OCI-LY7 (cell line): ENCODE results near the gene GARIN5B. TPM values are rescaled to one million over a fixed set of nuclear protein-coding genes. Genes with fewer than 3 reads are reported as not detected.

ENCODE experiments used
- BruUV-seq: library from RNA; stranded (reverse); fragments of 400-500 nt; replicated peaks from 2 replicates; lab custom pipeline; 2021; lab: Mats Ljungman, UMichigan
- CTCF ChIA-PET: fragments of 300-600 bp; sonication (Branson Sonifier 250); formaldehyde crosslinking; loops from one replicate; lab custom pipeline; 2022; ENCODE audit warnings: antibody characterized with exemption; ENCODE audit not compliant: unreplicated experiment; lab: Charles Lee
- POLR2A ChIA-PET: fragments of 300-600 bp; sonication (Branson Sonifier 250); formaldehyde crosslinking; loops from one replicate; lab custom pipeline; 2022; ENCODE audit warnings: antibody characterized with exemption; lab: Charles Lee
- DNase-seq: peaks from one replicate; pipeline ENCODE4 v3.0.0-alpha.2; 2015; ENCODE audit warnings: low spot score
- H2AFZ ChIP-seq: fragments of 200-600 bp; sonication (generic), shearing (Covaris generic); 2 replicates; pipeline ENCODE4 v1.6.1; 2014; ENCODE audit warnings: mild to moderate bottlenecking, antibody characterized with exemption, low read length, moderate library complexity
- H3K27ac ChIP-seq: fragments of 200-600 bp; sonication (generic); 2 replicates; pipeline ENCODE4 v1.5.1; 2014; ENCODE audit warnings: mixed run types, low read depth, mild to moderate bottlenecking, moderate library complexity, low read length, inconsistent platforms; ENCODE audit not compliant: poor library complexity, severe bottlenecking
- H3K36me3 ChIP-seq: fragments of 200-600 bp; sonication (generic); 2 replicates; pipeline ENCODE4 v1.6.1; 2014; ENCODE audit warnings: mild to moderate bottlenecking, antibody characterized with exemption, low read length, moderate library complexity, mixed read lengths; ENCODE audit not compliant: insufficient read depth
- H3K4me1 ChIP-seq: fragments of 200-600 bp; sonication (generic); 2 replicates; pipeline ENCODE4 v1.5.1; 2014; ENCODE audit warnings: mild to moderate bottlenecking, low read length; ENCODE audit not compliant: insufficient read depth, poor library complexity, severe bottlenecking
- H3K4me2 ChIP-seq: fragments of 200-600 bp; sonication (generic); 2 replicates; pipeline ENCODE4 v1.6.1; 2014; ENCODE audit warnings: mild to moderate bottlenecking, low read length
- H3K4me3 ChIP-seq: fragments of 200-600 bp; sonication (generic); 2 replicates; pipeline ENCODE4 v1.5.1; 2014; ENCODE audit warnings: mild to moderate bottlenecking, low read depth, low read length; ENCODE audit not compliant: poor library complexity, severe bottlenecking
- H3K79me2 ChIP-seq: fragments of 200-600 bp; sonication (generic); 2 replicates; pipeline ENCODE4 v1.6.1; 2016; ENCODE audit warnings: low read depth, mild to moderate bottlenecking, low read length, moderate library complexity, mixed read lengths; ENCODE audit not compliant: insufficient read depth
- H3K9me2 ChIP-seq: fragments of 200-600 bp; sonication (generic); 2 replicates; pipeline ENCODE4 v1.6.1; 2016; ENCODE audit warnings: mild to moderate bottlenecking, low read length, mixed read lengths; ENCODE audit not compliant: insufficient read depth
- H3K9me3 ChIP-seq: fragments of 200-600 bp; sonication (generic); 2 replicates; pipeline ENCODE4 v1.6.1; 2014; ENCODE audit warnings: mild to moderate bottlenecking, mixed run types, low read length, mixed read lengths
- H4K20me1 ChIP-seq: fragments of 200-600 bp; sonication (generic); 2 replicates; pipeline ENCODE4 v1.6.1; 2014; ENCODE audit warnings: mild to moderate bottlenecking, antibody characterized with exemption, low read length, moderate library complexity, mixed read lengths; ENCODE audit not compliant: insufficient read depth
- CTCF ChIP-seq: fragments of 200-600 bp; sonication (generic); conservative IDR thresholded peaks from 2 replicates; pipeline ENCODE4 v1.5.1; 2014; ENCODE audit warnings: mild to moderate bottlenecking, antibody characterized with exemption, low read length, moderate library complexity, mixed read lengths
- EZH2phosphoT487 ChIP-seq: fragments of 200-600 bp; sonication (generic); IDR thresholded peaks from 2 replicates; pipeline ENCODE4 v1.6.1; 2018; ENCODE audit warnings: low read depth, borderline replicate concordance, mild to moderate bottlenecking, mixed run types, antibody characterized with exemption, low read length, moderate library complexity, mixed read lengths
- intact Hi-C: fragments of 100-400 bp; cut with micrococcal nuclease; formaldehyde crosslinking; loops from one replicate; pipeline ENCODE4 v1.10.0; 2022; ENCODE audit not compliant: unreplicated experiment
- total RNA-seq, 2 experiments: library from RNA; depleted of rRNA in 1 of 2; stranded (reverse); fragments of >200 nt in 1 of 2; shearing (Covaris generic) in 1 of 2; gene quantifications; 2 replicates each; pipeline ENCODE4 v1.2.3, GENCODE V29; 2014 to 2022

The GARIN5B gene
- total RNA-seq, 2 experiments from 2014 or later, result not detected

- ChIA-PET CTCF (no interaction called here), POLR2A (interaction anchor here (0.6 kb wide), 1 partner anchor 9 kb away, joined by 6 read pairs; no protein-coding TSS in a partner anchor)
- no peaks in the 10 kb centered on the region for H3K4me1 ChIP-seq
- no peaks in the 10 kb centered on the region for H3K9me2 ChIP-seq
- H3K27ac ChIP-seq, result no peak overlapping the region
- no peak for TF ChIP-seq CTCF
- H4K20me1 ChIP-seq, result no peaks in the 10 kb centered on the region
- BruUV-seq, result no TSS peak
- no peaks in the 10 kb centered on the region for H3K9me3 ChIP-seq
- intact Hi-C loops, result no loop called here
- H2AFZ ChIP-seq, result no peak overlapping the region
- H3K4me3 ChIP-seq, result no peak overlapping the region
- H3K36me3 ChIP-seq, result no peaks in the 10 kb centered on the region
- H3K4me2 ChIP-seq, result no peak overlapping the region
- H3K79me2 ChIP-seq, result no peaks in the 10 kb centered on the region
- DNase-seq, result no peak
Measured at GRCh38 chr19:55368701-55369563, 5.9 kb upstream of the GARIN5B start.

GRCh38 chr19:55368106-55368505 is 5.0 kb upstream of the GARIN5B start:
- Histone ChIP-seq H3K9me3 (no peaks in the 10 kb centered on the region), H3K9me2 (no peaks in the 10 kb centered on the region), H3K27ac (no peak overlapping the region), H3K4me3 (no peak overlapping the region), H3K79me2 (no peaks in the 10 kb centered on the region), H3K4me2 (no peak overlapping the region), H2AFZ (no peak overlapping the region), H4K20me1 (no peaks in the 10 kb centered on the region), H3K36me3 (no peaks in the 10 kb centered on the region), H3K4me1 (no peaks in the 10 kb centered on the region)
- intact Hi-C loops, result no loop called here
- POLR2A ChIA-PET, result no interaction called here
- CTCF ChIA-PET, result no interaction called here
- TF ChIP-seq EZH2phosphoT487 (no peak), CTCF (no peak)
- no peak for DNase-seq
- no TSS peak for BruUV-seq

- ChIA-PET POLR2A (no interaction called here), CTCF (no interaction called here)
- no peak overlapping the region for H2AFZ ChIP-seq
- intact Hi-C loops, result no loop called here
- H3K4me1 ChIP-seq, result no peaks in the 10 kb centered on the region
- no TSS peak for BruUV-seq
- no peaks in the 10 kb centered on the region for H3K9me2 ChIP-seq
- no peaks in the 10 kb centered on the region for H4K20me1 ChIP-seq
- no peak overlapping the region for H3K4me2 ChIP-seq
- no peaks in the 10 kb centered on the region for H3K36me3 ChIP-seq
- TF ChIP-seq CTCF (no peak), EZH2phosphoT487 (no peak)
- no peaks in the 10 kb centered on the region for H3K79me2 ChIP-seq
- H3K4me3 ChIP-seq, result no peak overlapping the region
- no peaks in the 10 kb centered on the region for H3K9me3 ChIP-seq
- no peak for DNase-seq
- H3K27ac ChIP-seq, result no peak overlapping the region
Measured at GRCh38 chr19:55366790-55367189, 3.7 kb upstream of the GARIN5B start.
